Panc1 (cell line): ENCODE data around the gene ABCC10.
A peak's percentile ranks its signal among the peaks of the same experiment; 100 is the strongest.

Source experiments
- SIN3A ChIP-seq: IDR thresholded peaks from 2 replicates; pipeline ENCODE4 v1.6.1; 2012; ENCODE audit warnings: low read depth, mild to moderate bottlenecking, low read length, moderate library complexity, borderline replicate concordance; ENCODE audit not compliant: insufficient read depth
- TF ChIP-seq, protein P1 (sequence below): fragments of 450-650 bp; IDR thresholded peaks from 2 replicates; pipeline ENCODE4 v1.5.1; 2017; ENCODE audit warnings: mild to moderate bottlenecking

DNA sequence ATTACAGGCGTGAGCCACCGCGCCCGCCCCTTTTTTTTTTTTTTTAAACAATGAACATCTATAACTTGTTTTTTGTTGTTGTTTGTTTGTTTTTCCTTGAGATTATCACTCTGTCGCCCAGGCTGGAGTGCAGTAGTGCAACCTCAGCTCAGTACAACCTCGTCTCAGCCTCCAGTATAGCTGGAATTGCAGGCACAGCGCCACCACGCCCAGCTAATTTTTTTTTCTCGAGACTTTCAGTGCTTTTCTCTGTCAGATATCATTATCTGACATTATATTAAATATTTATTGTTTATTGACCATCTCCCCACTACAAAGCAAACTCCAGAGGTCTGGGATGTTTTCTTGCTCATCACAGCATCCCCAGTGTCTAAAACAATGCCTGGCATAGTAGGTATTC, 30.3 kb downstream of the ABCC10 start:
- TF ChIP-seq, protein P1, sequence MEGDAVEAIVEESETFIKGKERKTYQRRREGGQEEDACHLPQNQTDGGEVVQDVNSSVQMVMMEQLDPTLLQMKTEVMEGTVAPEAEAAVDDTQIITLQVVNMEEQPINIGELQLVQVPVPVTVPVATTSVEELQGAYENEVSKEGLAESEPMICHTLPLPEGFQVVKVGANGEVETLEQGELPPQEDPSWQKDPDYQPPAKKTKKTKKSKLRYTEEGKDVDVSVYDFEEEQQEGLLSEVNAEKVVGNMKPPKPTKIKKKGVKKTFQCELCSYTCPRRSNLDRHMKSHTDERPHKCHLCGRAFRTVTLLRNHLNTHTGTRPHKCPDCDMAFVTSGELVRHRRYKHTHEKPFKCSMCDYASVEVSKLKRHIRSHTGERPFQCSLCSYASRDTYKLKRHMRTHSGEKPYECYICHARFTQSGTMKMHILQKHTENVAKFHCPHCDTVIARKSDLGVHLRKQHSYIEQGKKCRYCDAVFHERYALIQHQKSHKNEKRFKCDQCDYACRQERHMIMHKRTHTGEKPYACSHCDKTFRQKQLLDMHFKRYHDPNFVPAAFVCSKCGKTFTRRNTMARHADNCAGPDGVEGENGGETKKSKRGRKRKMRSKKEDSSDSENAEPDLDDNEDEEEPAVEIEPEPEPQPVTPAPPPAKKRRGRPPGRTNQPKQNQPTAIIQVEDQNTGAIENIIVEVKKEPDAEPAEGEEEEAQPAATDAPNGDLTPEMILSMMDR: peak; percentile 81
- TF ChIP-seq SIN3A: no peak
